B cell (primary cell): ENCODE measurements around the gene PDS5A. TPM values are rescaled to one million over a fixed set of nuclear protein-coding genes. Genes with fewer than 3 reads are reported as not detected.

Experiments used
- ATAC-seq: fragments of 200-7000 bp; cut with Tn5 transposase; one replicate; pipeline ENCODE4 v1.10.0; 2021; ENCODE audit warnings: low read depth, mild to moderate bottlenecking, moderate number of reproducible peaks, moderate library complexity
- CTCF ChIA-PET: fragments of 350-600 bp; sonication (Branson Sonifier 250); formaldehyde crosslinking; loops from one replicate; lab custom pipeline; 2021; ENCODE audit warnings: antibody characterized with exemption, inconsistent platforms; lab: Charles Lee
- POLR2A ChIA-PET: fragments of 350-600 bp; sonication (Branson Sonifier 250); formaldehyde crosslinking; loops from one replicate; lab custom pipeline; 2021; ENCODE audit warnings: antibody characterized with exemption; lab: Charles Lee
- DNase-seq: peaks from one replicate; pipeline ENCODE4 v3.0.0; 2013
- H2AFZ ChIP-seq: 2 replicates; pipeline ENCODE4 v1.6.1; 2012; ENCODE audit warnings: mild to moderate bottlenecking, low read depth, low read length; ENCODE audit not compliant: insufficient read depth, poor library complexity, severe bottlenecking
- H3K27ac ChIP-seq, 2 donors: 1 replicate in 1 of 2; 2 replicates in 1 of 2; pipeline ENCODE4 v1.5.1; 2012 to 2013; ENCODE audit warnings: low read length in 2 of 2, mild to moderate bottlenecking in 2 of 2, moderate library complexity in 1 of 2
- H3K27me3 ChIP-seq, 4 experiments: fragments of 200-600 bp in 1 of 4; sonication (generic) in 1 of 4; replicated peaks in 1 of 4; 1 replicate in 2 of 4; 2 replicates in 2 of 4; pipeline versions ENCODE4 v1.6.1 to v1.7.0; 2013 to 2016; ENCODE audit warnings: low read length in 3 of 4, mild to moderate bottlenecking in 2 of 4, mixed read lengths in 1 of 4, moderate library complexity in 1 of 4; ENCODE audit not compliant: insufficient read depth in 4 of 4, control insufficient read depth in 3 of 4; ENCODE audit errors: control extremely low read depth in 1 of 4
- H3K36me3 ChIP-seq, 2 experiments: replicated peaks in 1 of 2; 1 replicate in 1 of 2; 2 replicates in 1 of 2; pipeline versions ENCODE4 v1.6.1 to v1.7.1; 2013; ENCODE audit warnings: low read length in 1 of 2; ENCODE audit not compliant: insufficient read depth in 2 of 2, control insufficient read depth in 1 of 2; ENCODE audit errors: control extremely low read depth in 1 of 2, extremely low read depth in 1 of 2
- H3K4me1 ChIP-seq, 2 donors: fragments of 200-600 bp in 1 of 2; sonication (generic) in 1 of 2; 1 replicate in 1 of 2; 2 replicates in 1 of 2; pipeline versions ENCODE4 v1.5.1 to v1.6.1; 2013 to 2017; ENCODE audit warnings: low read length in 2 of 2; ENCODE audit not compliant: control insufficient read depth in 2 of 2, insufficient read depth in 2 of 2
- H3K4me2 ChIP-seq: replicated peaks from 2 replicates; pipeline ENCODE3; 2012; ENCODE audit warnings: mild to moderate bottlenecking, low read depth, low read length; ENCODE audit not compliant: poor library complexity, severe bottlenecking
- H3K4me3 ChIP-seq, 5 experiments: fragments of 200-600 bp in 1 of 5; sonication (generic) in 1 of 5; 1 replicate in 3 of 5; 2 replicates in 2 of 5; pipeline versions ENCODE4 v1.5.1 to v1.7.0; 2011 to 2016; ENCODE audit warnings: low read length in 4 of 5, mild to moderate bottlenecking in 4 of 5, low read depth in 2 of 5, control low read depth in 1 of 5, moderate library complexity in 1 of 5; ENCODE audit not compliant: insufficient read depth in 1 of 5; ENCODE audit errors: control extremely low read depth in 1 of 5, extremely low read depth in 1 of 5
- H3K79me2 ChIP-seq: fragments of 200-600 bp; sonication (generic); one replicate; pipeline ENCODE4 v1.6.0; 2016; ENCODE audit warnings: low read length; ENCODE audit not compliant: control insufficient read depth, insufficient read depth
- H3K9ac ChIP-seq: fragments of 200-600 bp; sonication (generic); 2 replicates; pipeline ENCODE4 v1.6.1; 2017; ENCODE audit warnings: mild to moderate bottlenecking, low read length, moderate library complexity
- H3K9me3 ChIP-seq, 3 donors: one replicate each; pipeline versions ENCODE4 v1.6.1 to v1.7.1; 2013; ENCODE audit warnings: low read length in 2 of 3; ENCODE audit not compliant: control insufficient read depth in 2 of 3, insufficient read depth in 1 of 3; ENCODE audit errors: control extremely low read depth in 1 of 3
- H4K20me1 ChIP-seq: 2 replicates; pipeline ENCODE4 v1.6.0; 2012; ENCODE audit warnings: mild to moderate bottlenecking, low read length; ENCODE audit not compliant: insufficient read depth, control insufficient read depth, poor library complexity, severe bottlenecking
- H3K27ac Mint-ChIP-seq: one replicate; pipeline ENCODE4 v1.8.0; 2021; ENCODE audit warnings: mixed read lengths
- H3K27me3 Mint-ChIP-seq: one replicate; pipeline ENCODE4 v1.8.0; 2021; ENCODE audit warnings: mixed read lengths
- H3K4me1 Mint-ChIP-seq: one replicate; pipeline ENCODE4 v1.8.0; 2021; ENCODE audit warnings: mixed read lengths
- H3K4me3 Mint-ChIP-seq: one replicate; pipeline ENCODE4 v1.8.0; 2021; ENCODE audit warnings: mixed read lengths
- H3K9me3 Mint-ChIP-seq: one replicate; pipeline ENCODE4 v1.8.0; 2022; ENCODE audit warnings: mixed read lengths; ENCODE audit not compliant: insufficient read depth
- CTCF ChIP-seq: fragments of 200-600 bp; IDR thresholded peaks from one replicate; pipeline ENCODE4 v1.8.0; 2022; ENCODE audit warnings: antibody characterized with exemption, mild to moderate bottlenecking
- EZH2 ChIP-seq: IDR thresholded peaks from 2 replicates; pipeline ENCODE4 v1.6.1; 2012; ENCODE audit warnings: borderline replicate concordance, low read depth, mild to moderate bottlenecking, moderate library complexity, low read length; ENCODE audit not compliant: insufficient read depth, poor library complexity, severe bottlenecking
- WGBS: methylation state at CpG from one replicate; pipeline ENCODE4 v1.1.5; 2013; ENCODE audit warnings: missing lambda C conversion rate; ENCODE audit not compliant: insufficient coverage; 5-methylcytosine and 5-hydroxymethylcytosine counted together
- intact Hi-C: fragments of 100-400 bp; cut with micrococcal nuclease; formaldehyde crosslinking; loops from one replicate; pipeline ENCODE4 v1.10.0; 2022
- polyA plus RNA-seq: library from polyadenylated mRNA; depleted of rRNA; stranded (reverse); fragments of >200 nt; gene quantifications from 2 replicates; pipeline ENCODE4 v1.2.3, GENCODE V29; 2012
- total RNA-seq, 2 donors: library from RNA; stranded (reverse); fragments of 120-200 nt in 1 of 2; gene quantifications; 1 replicate in 1 of 2; 2 replicates in 1 of 2; pipeline versions ENCODE4 v1.2.3 to v1.2.4, GENCODE V29; 2013 to 2022

Gene PDS5A
- total and polyA plus RNA-seq, 2 donors (not counting 1 experiment from before 2014, with no cell fraction given): 19.4 to 111 TPM

GRCh38 chr4:39825090-39825489 is 152.6 kb downstream of the PDS5A start:
- H3K27ac Mint-ChIP-seq: no peak overlapping the region
- intact Hi-C loops: no loop called here
- no peak for TF ChIP-seq EZH2
- TF ChIP-seq CTCF: no peak

GRCh38 chr4:39823191-39823590 is 154.5 kb downstream of the PDS5A start:
- TF ChIP-seq CTCF (no peak), EZH2 (no peak)
- Mint-ChIP-seq H3K4me3 (no peak overlapping the region), H3K9me3 (no peaks in the 10 kb centered on the region), H3K27me3 (no peaks in the 10 kb centered on the region), H3K4me1 (no peaks in the 10 kb centered on the region), H3K27ac (no peak overlapping the region)
- peaks cover 10 to 21% of the 10 kb centered on the region in 2 experiments for H3K36me3 ChIP-seq
- H2AFZ ChIP-seq: no peak overlapping the region
- no peaks in the 10 kb centered on the region for H3K9me3 ChIP-seq
- no peaks in the 10 kb centered on the region for H3K4me1 ChIP-seq
- no peaks in the 10 kb centered on the region for H3K79me2 ChIP-seq
- no peaks in the 10 kb centered on the region for H3K27me3 ChIP-seq
- no peak for ATAC-seq
- no peak overlapping the region for H3K4me2 ChIP-seq
- no peaks in the 10 kb centered on the region for H4K20me1 ChIP-seq
- no peak overlapping the region for H3K27ac ChIP-seq
- no CpG with 5 or more reads among the region's 2 CpGs for WGBS
- no peak for DNase-seq
- CTCF ChIA-PET: no interaction called here
- POLR2A ChIA-PET: no interaction called here
- intact Hi-C loops: no loop called here
- H3K4me3 ChIP-seq: no peak overlapping the region
- H3K9ac ChIP-seq: no peak overlapping the region

More at GRCh38 chr4:39825090-39825489, 152.6 kb downstream of the PDS5A start:
- Histone ChIP-seq H3K4me2 (no peak overlapping the region), H3K4me3 (no peak overlapping the region), H3K9ac (no peak overlapping the region), H3K79me2 (no peaks in the 10 kb centered on the region), H3K36me3 (peaks cover 16 to 33% of the 10 kb centered on the region in 2 experiments), H4K20me1 (no peaks in the 10 kb centered on the region), H3K27me3 (no peaks in the 10 kb centered on the region), H3K4me1 (no peaks in the 10 kb centered on the region), H3K27ac (no peak overlapping the region), H2AFZ (no peak overlapping the region), H3K9me3 (no peaks in the 10 kb centered on the region)
- Mint-ChIP-seq H3K4me1 (no peaks in the 10 kb centered on the region), H3K27me3 (no peaks in the 10 kb centered on the region), H3K9me3 (no peaks in the 10 kb centered on the region), H3K4me3 (no peak overlapping the region)
- ChIA-PET POLR2A (no interaction called here), CTCF (interaction anchor here (0.7 kb wide), 1 partner anchor 1491 kb away, joined by 4 read pairs; no protein-coding TSS in a partner anchor)
- DNase-seq (no peak), ATAC-seq (no peak)
- 100% methylated on average over 3 of the region's 3 CpGs for WGBS
